ENCODE results near the gene C8G.

DNA sequence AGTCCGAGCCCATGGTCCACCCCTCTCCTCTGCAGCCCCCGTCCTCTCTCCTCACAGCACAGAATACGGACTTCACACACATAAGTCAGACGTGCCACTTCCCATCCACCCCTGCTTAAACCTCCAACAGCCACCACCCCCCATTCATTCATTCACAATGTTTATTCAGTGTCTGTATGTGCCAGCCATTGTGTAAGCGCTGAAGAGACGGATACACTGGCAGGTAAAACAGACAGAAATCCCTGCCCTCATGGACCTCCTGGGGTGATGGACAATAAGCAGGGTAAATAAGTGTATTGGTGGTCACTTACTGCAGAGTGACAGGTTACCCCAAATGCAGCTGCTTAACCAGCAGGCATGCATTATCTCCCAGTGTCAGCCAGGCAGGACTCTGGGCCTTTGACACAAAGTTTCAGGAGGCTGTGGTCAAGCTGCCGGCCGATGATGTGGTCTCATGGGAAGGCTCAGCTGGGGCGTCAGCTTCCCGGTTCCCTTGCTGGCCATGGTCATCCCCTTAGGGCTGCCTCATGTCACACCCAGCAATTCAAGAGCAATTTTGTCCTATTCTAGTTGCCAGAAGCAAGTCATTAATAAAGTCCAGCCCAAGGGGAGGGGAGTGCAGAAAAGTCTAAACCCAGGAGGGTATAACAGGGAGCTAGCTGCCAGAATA is 45.3 kb downstream of the C8G start:
- TF ChIP-seq, protein P1, sequence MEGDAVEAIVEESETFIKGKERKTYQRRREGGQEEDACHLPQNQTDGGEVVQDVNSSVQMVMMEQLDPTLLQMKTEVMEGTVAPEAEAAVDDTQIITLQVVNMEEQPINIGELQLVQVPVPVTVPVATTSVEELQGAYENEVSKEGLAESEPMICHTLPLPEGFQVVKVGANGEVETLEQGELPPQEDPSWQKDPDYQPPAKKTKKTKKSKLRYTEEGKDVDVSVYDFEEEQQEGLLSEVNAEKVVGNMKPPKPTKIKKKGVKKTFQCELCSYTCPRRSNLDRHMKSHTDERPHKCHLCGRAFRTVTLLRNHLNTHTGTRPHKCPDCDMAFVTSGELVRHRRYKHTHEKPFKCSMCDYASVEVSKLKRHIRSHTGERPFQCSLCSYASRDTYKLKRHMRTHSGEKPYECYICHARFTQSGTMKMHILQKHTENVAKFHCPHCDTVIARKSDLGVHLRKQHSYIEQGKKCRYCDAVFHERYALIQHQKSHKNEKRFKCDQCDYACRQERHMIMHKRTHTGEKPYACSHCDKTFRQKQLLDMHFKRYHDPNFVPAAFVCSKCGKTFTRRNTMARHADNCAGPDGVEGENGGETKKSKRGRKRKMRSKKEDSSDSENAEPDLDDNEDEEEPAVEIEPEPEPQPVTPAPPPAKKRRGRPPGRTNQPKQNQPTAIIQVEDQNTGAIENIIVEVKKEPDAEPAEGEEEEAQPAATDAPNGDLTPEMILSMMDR (IDR thresholded peaks at IDR 0.05; ENCODE audit: poor library complexity, severe bottlenecking): no peak
- TF ChIP-seq EZH2 (IDR thresholded peaks at IDR 0.05; ENCODE audit: borderline replicate concordance, insufficient read depth, low read length, poor library complexity, severe bottlenecking) (no peak), EP300 (conservative IDR thresholded peaks at IDR 0.05; ENCODE audit: poor library complexity, severe bottlenecking) (no peak), POLR2AphosphoS5 (IDR thresholded peaks at IDR 0.05) (no peak), TAF1 (IDR thresholded peaks at IDR 0.05; ENCODE audit: low read depth) (no peak)
